ENCODE results near the gene CFAP54. TPM values are rescaled to one million over a fixed set of nuclear protein-coding genes. Genes with fewer than 3 reads are reported as not detected.

CFAP54 gene
- total and polyA plus RNA-seq, 2 donors (not counting 3 experiments of a cell fraction or from before 2014, with no cell fraction given), result 3.6 to 26.9 TPM

- peaks cover 15% of the 10 kb centered on the region for H3K4me1 ChIP-seq (ENCODE audit: control insufficient read depth, extremely low read depth, insufficient read depth, low read length)
- CTCF ChIA-PET, result interaction anchor here (1.2 kb wide), 1 partner anchor 41 kb away, joined by 3 read pairs; no protein-coding TSS in a partner anchor
- no peaks in the 10 kb centered on the region for H3K9me1 ChIP-seq (replicated peaks; ENCODE audit: control insufficient read depth, extremely low read depth, insufficient read depth, low read length)
- intact Hi-C loops (cut with micrococcal nuclease) (no loop called here), dilution Hi-C loops (cut with MboI; ENCODE audit: extremely low pct_ligation_motif_present, low sequenced_read_pairs) (no loop called here)
- no peak overlapping the region for H3K27ac ChIP-seq (ENCODE audit: insufficient read depth, low read depth, low read length)
- H3K4me3 ChIP-seq (replicated peaks in 1 of 3; ENCODE audit: insufficient read depth in 1 of 3, low read depth in 1 of 3, low read length in 3 of 3), result no peak overlapping the region
- BruUV-seq (replicated peaks), result no TSS peak
- TF ChIP-seq FOS (IDR thresholded peaks at IDR 0.05; ENCODE audit: borderline replicate concordance, insufficient read depth, low read length), result no peak
- no peak for TF ChIP-seq GATA2 (IDR thresholded peaks at IDR 0.05; ENCODE audit: insufficient read depth, insufficient read length, low read depth, low read length)
- no peak for TF ChIP-seq MYC (IDR thresholded peaks at IDR 0.05; ENCODE audit: low read depth, low read length)
- TF ChIP-seq POLR2AphosphoS5 (IDR thresholded peaks at IDR 0.05; ENCODE audit: insufficient read depth, low read depth, low read length), result no peak
- TF ChIP-seq POLR2A (IDR thresholded peaks at IDR 0.05; ENCODE audit: low read depth, low read length), result no peak
- no peak for TF ChIP-seq MAX (IDR thresholded peaks at IDR 0.05; ENCODE audit: insufficient read depth, insufficient read length)
- no peak for TF ChIP-seq JUN (IDR thresholded peaks at IDR 0.05; ENCODE audit: borderline replicate concordance, insufficient read depth, insufficient read length, low read depth)
- no peak for TF ChIP-seq CTCF (IDR thresholded peaks at IDR 0.05; ENCODE audit: extremely low read depth in 1 of 2, insufficient read depth in 1 of 2, low read depth in 1 of 2, low read length in 2 of 2)
- TF ChIP-seq EZH2 (IDR thresholded peaks at IDR 0.05; ENCODE audit: borderline replicate concordance, low read depth, low read length, severe bottlenecking), result no peak
- no peaks in the 10 kb centered on the region for H3K27me3 ChIP-seq (ENCODE audit: control insufficient read depth in 2 of 2, insufficient read depth in 2 of 2, low read length in 2 of 2)
- no peaks in the 10 kb centered on the region for H3K9me3 ChIP-seq (replicated peaks; ENCODE audit: control insufficient read depth, insufficient read depth, low read length)
- FAIRE-seq (no peak), DNase-seq (ENCODE audit: low read depth, low spot score) (no peak)
- H3K79me2 ChIP-seq (ENCODE audit: control insufficient read depth, insufficient read depth, low read length), result peaks cover 7% of the 10 kb centered on the region
- no peak overlapping the region for H3K4me2 ChIP-seq (ENCODE audit: insufficient read depth, low read length)
- no peaks in the 10 kb centered on the region for H4K20me1 ChIP-seq (replicated peaks; ENCODE audit: control insufficient read depth, extremely low read depth, insufficient read depth, low read length)
- peaks cover 2 to 8% of the 10 kb centered on the region in 2 experiments for H3K36me3 ChIP-seq (ENCODE audit: control insufficient read depth in 2 of 2, extremely low read depth in 1 of 2, insufficient read depth in 2 of 2, low read length in 2 of 2)
- H3K9ac ChIP-seq (replicated peaks; ENCODE audit: extremely low read depth, insufficient read depth, low read length), result no peak overlapping the region
- POLR2A ChIA-PET, result interaction anchor here (0.7 kb wide), 1 partner anchor 32 kb away, joined by 3 read pairs; no protein-coding TSS in a partner anchor
- H2AFZ ChIP-seq (ENCODE audit: low read depth, low read length), result no peak overlapping the region
Measured at GRCh38 chr12:96478011-96478410, 11.4 kb upstream of the CFAP54 start.

Data from endothelial cell of umbilical vein (primary cell).